Spleen (tissue), 11 donors: ENCODE results near the gene HOXD12. TPM values are rescaled to one million over a fixed set of nuclear protein-coding genes. Genes with fewer than 3 reads are reported as not detected.

Experiments
- DNase-seq: peaks from one replicate; pipeline ENCODE4 v3.0.0-alpha.2; 2020
- H3K27ac ChIP-seq, 8 donors: fragments of 200-600 bp; sonication (generic) in 7 of 8; 1 replicate in 4 of 8; 2 replicates in 4 of 8; pipeline versions ENCODE4 v1.5.0 to v1.8.0; 2016 to 2021; ENCODE audit warnings: inconsistent platforms in 4 of 8, mild to moderate bottlenecking in 4 of 8, moderate library complexity in 1 of 8
- H3K27me3 ChIP-seq, 7 donors: fragments of 200-600 bp; sonication (generic) in 6 of 7; replicated peaks in 1 of 7; 1 replicate in 4 of 7; 2 replicates in 3 of 7; pipeline versions ENCODE4 v1.5.0 to v1.8.0; 2016 to 2021; ENCODE audit warnings: inconsistent platforms in 3 of 7, mild to moderate bottlenecking in 1 of 7
- H3K36me3 ChIP-seq, 6 donors: fragments of 200-600 bp; sonication (generic) in 5 of 6; 1 replicate in 4 of 6; 2 replicates in 2 of 6; pipeline versions ENCODE4 v1.5.0 to v1.8.0; 2016 to 2021; ENCODE audit warnings: inconsistent platforms in 2 of 6
- H3K4me1 ChIP-seq, 6 donors: fragments of 200-600 bp; sonication (generic) in 5 of 6; 1 replicate in 3 of 6; 2 replicates in 3 of 6; pipeline versions ENCODE4 v1.5.0 to v1.8.0; 2016 to 2021; ENCODE audit warnings: inconsistent platforms in 3 of 6
- H3K4me3 ChIP-seq, 8 donors: fragments of 200-600 bp; sonication (generic) in 7 of 8; 1 replicate in 4 of 8; 2 replicates in 4 of 8; pipeline versions ENCODE4 v1.5.0 to v1.8.0; 2016 to 2021; ENCODE audit warnings: inconsistent platforms in 4 of 8, mild to moderate bottlenecking in 4 of 8, moderate library complexity in 2 of 8
- H3K9me3 ChIP-seq, 8 donors: fragments of 200-600 bp; sonication (generic) in 7 of 8; 1 replicate in 4 of 8; 2 replicates in 4 of 8; pipeline versions ENCODE4 v1.5.0 to v1.8.0; 2016 to 2021; ENCODE audit warnings: inconsistent platforms in 4 of 8
- POLR2A ChIP-seq, 3 donors: fragments of 450-650 bp; IDR thresholded peaks; one replicate each; pipeline ENCODE4 v1.5.1; 2017; ENCODE audit warnings: antibody characterized with exemption in 3 of 3, mild to moderate bottlenecking in 1 of 3
- POLR2AphosphoS5 ChIP-seq, 3 donors: sonication (generic); formaldehyde crosslinking; IDR thresholded peaks; one replicate each; pipeline ENCODE4 v1.5.1; 2017; ENCODE audit warnings: antibody characterized with exemption in 3 of 3
- WGBS, 5 donors: extraction: QIAGEN DNeasy Blood & Tissue Kit in 3 of 5; methylation state at CpG; one replicate each; pipeline versions ENCODE4 v1.1.5 to v1.1.7; 2013 to 2018; 5-methylcytosine and 5-hydroxymethylcytosine counted together
- intact Hi-C: fragments of 100-400 bp; cut with DNase I; formaldehyde crosslinking; loops from one replicate; pipeline ENCODE4 v1.15.0; 2023; ENCODE audit warnings: low total_unique reads
- polyA plus RNA-seq, 3 donors: library from polyadenylated mRNA; stranded (reverse); fragments of 200-250 nt; gene quantifications; one replicate each; pipeline ENCODE4 v1.2.1, GENCODE V29; 2013
- total RNA-seq, 7 donors: library from RNA; depleted of rRNA in 3 of 7; stranded (reverse); fragments of >200 nt in 3 of 7; fragmentation: NEBNext Ultra II Directional in 4 of 7; extraction: Animal tissue kit (Norgen Biotek cat#: 25700) in 4 of 7; gene quantifications; one replicate each; pipeline versions ENCODE4 v1.1.0 to v1.2.1, GENCODE V29; 2016 to 2021
- TF ChIP-seq, protein P1 (sequence below), 11 experiments: fragments of 200-600 bp in 7 of 11; fragments of 450-650 bp in 4 of 11; sonication (generic) in 4 of 11; IDR thresholded peaks in 8 of 11; conservative IDR thresholded peaks in 3 of 11; 1 replicate in 7 of 11; 2 replicates in 4 of 11; pipeline versions ENCODE4 v1.4.0 to v1.8.0; 2016 to 2021; ENCODE audit warnings: antibody characterized with exemption in 11 of 11, inconsistent platforms in 4 of 11, mild to moderate bottlenecking in 1 of 11
- donor health status: healthy with polysubstance abuse.
- donor health status: DM: no; HTN: no; CAD: no; lungs with moderate emphysema.
- donor health status: DM: no; HTN: no; CAD: no.
- donor health status: Bipolar disorder and iron deficiency.
- donor health status: healthy.
- donor health status: DM: no; HTN: no; CAD: no.
- donor health status: DM: yes; HTN: yes; CAD: no.

HOXD12 gene
- total and polyA plus RNA-seq, 10 donors: not detected

DNA sequence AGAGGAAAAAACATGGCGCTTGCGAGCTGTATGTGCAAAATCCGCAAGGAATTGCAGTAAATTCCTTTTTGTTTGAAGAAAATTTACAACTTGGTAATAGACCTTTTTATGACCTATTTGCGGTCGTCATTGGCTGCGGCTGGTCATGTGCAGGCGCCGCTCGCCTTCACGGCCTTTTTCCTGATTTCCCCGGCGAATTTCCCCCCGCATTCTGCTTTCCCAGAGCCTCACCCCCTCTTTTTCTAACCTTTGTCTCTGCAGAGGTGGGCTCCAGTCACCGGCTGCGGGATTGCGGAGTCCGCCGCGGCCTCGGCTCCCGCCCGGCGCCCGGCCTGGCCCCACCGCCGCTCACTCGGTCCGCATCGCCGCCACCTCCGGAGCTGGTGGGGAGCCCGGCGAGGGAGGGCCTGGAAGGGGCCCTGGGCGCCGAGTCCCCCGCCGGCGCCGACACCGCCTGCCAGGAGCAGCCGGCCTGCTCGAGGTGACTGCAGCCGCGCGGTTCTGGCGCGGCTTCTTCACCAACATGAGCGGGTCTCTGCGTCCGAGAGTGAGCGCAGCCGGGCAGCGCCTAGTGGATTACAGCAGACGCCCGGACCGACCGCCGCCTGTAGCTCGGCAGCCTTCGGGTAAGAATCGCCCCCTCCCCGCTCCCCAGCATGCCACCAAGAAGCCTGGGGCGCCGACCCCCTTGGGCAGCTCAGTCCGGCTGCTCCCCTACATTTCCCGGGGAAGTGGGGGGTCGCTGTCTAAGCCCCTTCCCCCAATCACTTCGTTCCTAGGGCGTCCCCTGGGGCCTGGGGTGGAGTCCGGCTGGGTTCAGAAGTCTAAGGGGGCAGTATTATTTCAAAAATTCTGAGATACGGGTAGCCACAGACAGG, 37.0 kb downstream of the HOXD12 start:
- intact Hi-C loops: no loop called here
- Histone ChIP-seq H3K4me1 (peaks cover 7 to 80% (median 50%) of the 10 kb centered on the region in 6 donors), H3K36me3 (no peaks in the 10 kb centered on the region), H3K27ac (peak overlapping the region; percentile 69 to 93 (median 86)), H3K27me3 (peaks cover 0 to 100% (median 94%) of the 10 kb centered on the region in 7 donors), H3K4me3 (peak overlapping the region; percentile 12 to 67 (median 36)), H3K9me3 (no peaks in the 10 kb centered on the region)
- peak; percentile 75 for DNase-seq
- TF ChIP-seq POLR2A (IDR thresholded peaks at IDR 0.05) (no peak), POLR2AphosphoS5 (IDR thresholded peaks at IDR 0.05) (peak in 2 of 3 donors; percentile 25 to 49)
- WGBS, 5 donors: 2 to 7% (median 5%) methylated on average over 40 to 71 of the region's 71 CpGs

- Histone ChIP-seq H3K4me1 (peaks cover 7 to 75% (median 47%) of the 10 kb centered on the region in 6 donors), H3K27me3 (peaks cover 0 to 100% (median 88%) of the 10 kb centered on the region in 7 donors), H3K4me3 (peak overlapping the region; percentile 12 to 67 (median 36)), H3K36me3 (no peaks in the 10 kb centered on the region), H3K9me3 (no peaks in the 10 kb centered on the region), H3K27ac (peak overlapping the region; percentile 69 to 93 (median 86))
- intact Hi-C loops: no loop called here
- 8 to 19% (median 13%) methylated on average over 2 of the region's 2 CpGs for WGBS, 5 donors
- no peak for DNase-seq
- TF ChIP-seq, protein P1, sequence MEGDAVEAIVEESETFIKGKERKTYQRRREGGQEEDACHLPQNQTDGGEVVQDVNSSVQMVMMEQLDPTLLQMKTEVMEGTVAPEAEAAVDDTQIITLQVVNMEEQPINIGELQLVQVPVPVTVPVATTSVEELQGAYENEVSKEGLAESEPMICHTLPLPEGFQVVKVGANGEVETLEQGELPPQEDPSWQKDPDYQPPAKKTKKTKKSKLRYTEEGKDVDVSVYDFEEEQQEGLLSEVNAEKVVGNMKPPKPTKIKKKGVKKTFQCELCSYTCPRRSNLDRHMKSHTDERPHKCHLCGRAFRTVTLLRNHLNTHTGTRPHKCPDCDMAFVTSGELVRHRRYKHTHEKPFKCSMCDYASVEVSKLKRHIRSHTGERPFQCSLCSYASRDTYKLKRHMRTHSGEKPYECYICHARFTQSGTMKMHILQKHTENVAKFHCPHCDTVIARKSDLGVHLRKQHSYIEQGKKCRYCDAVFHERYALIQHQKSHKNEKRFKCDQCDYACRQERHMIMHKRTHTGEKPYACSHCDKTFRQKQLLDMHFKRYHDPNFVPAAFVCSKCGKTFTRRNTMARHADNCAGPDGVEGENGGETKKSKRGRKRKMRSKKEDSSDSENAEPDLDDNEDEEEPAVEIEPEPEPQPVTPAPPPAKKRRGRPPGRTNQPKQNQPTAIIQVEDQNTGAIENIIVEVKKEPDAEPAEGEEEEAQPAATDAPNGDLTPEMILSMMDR (IDR thresholded peaks at IDR 0.05 in 8 of 11, conservative IDR thresholded peaks at IDR 0.05 in 3 of 11): no peak
- TF ChIP-seq POLR2A (IDR thresholded peaks at IDR 0.05): no peak
- no peak for TF ChIP-seq POLR2AphosphoS5 (IDR thresholded peaks at IDR 0.05)
These were observed 37.6 kb downstream of the HOXD12 start for GRCh38 chr2:176137252-176137580.

GRCh38 chr2:176137906-176138305, 38.3 kb downstream of the HOXD12 start:
- TF ChIP-seq, protein P1 (IDR thresholded peaks at IDR 0.05 in 8 of 11, conservative IDR thresholded peaks at IDR 0.05 in 3 of 11): no peak
- TF ChIP-seq POLR2AphosphoS5 (IDR thresholded peaks at IDR 0.05) (no peak), POLR2A (IDR thresholded peaks at IDR 0.05) (no peak)
- peak overlapping the region in 6 of 8 donors; percentile 7 to 67 (median 38) for H3K4me3 ChIP-seq
- intact Hi-C loops: no loop called here
- H3K9me3 ChIP-seq: no peaks in the 10 kb centered on the region
- H3K4me1 ChIP-seq: peaks cover 7 to 68% (median 45%) of the 10 kb centered on the region in 6 donors
- H3K27me3 ChIP-seq: peaks cover 0 to 100% (median 84%) of the 10 kb centered on the region in 7 donors
- WGBS, 5 donors: 39 to 51% (median 44%) methylated on average over 8 of the region's 8 CpGs
- peak overlapping the region; percentile 60 to 93 (median 86) for H3K27ac ChIP-seq
- H3K36me3 ChIP-seq: no peaks in the 10 kb centered on the region
- DNase-seq: no peak

GRCh38 chr2:176138526-176138922, 38.9 kb downstream of the HOXD12 start:
- no peak for DNase-seq
- intact Hi-C loops: no loop called here

More at GRCh38 chr2:176138526-176138922, 38.9 kb downstream of the HOXD12 start:
- Histone ChIP-seq H3K9me3 (no peaks in the 10 kb centered on the region), H3K27me3 (peaks cover 0 to 100% (median 83%) of the 10 kb centered on the region in 7 donors), H3K4me3 (peak overlapping the region in 6 of 8 donors; percentile 1 to 67 (median 24)), H3K27ac (peak overlapping the region; percentile 60 to 93 (median 86)), H3K4me1 (peaks cover 7 to 63% (median 42%) of the 10 kb centered on the region in 6 donors), H3K36me3 (no peaks in the 10 kb centered on the region)
- TF ChIP-seq POLR2AphosphoS5 (IDR thresholded peaks at IDR 0.05): no peak
- TF ChIP-seq, protein P1 (IDR thresholded peaks at IDR 0.05 in 8 of 11, conservative IDR thresholded peaks at IDR 0.05 in 3 of 11): no peak
- TF ChIP-seq POLR2A (IDR thresholded peaks at IDR 0.05): no peak
- WGBS, 5 donors: 11 to 22% (median 12%) methylated on average over 14 of the region's 14 CpGs
